Mammary epithelial cell (primary cell): ENCODE data around the gene BSCL2.
"Not testable (repeated sequence)": the region's sequence is repeated elsewhere in the genome, so short reads cannot be mapped to it uniquely, and the experiment has no call there.

Experiments
- CTCF ChIP-seq, 2 donors: IDR thresholded peaks in 1 of 2; conservative IDR thresholded peaks in 1 of 2; 2 replicates each; pipeline ENCODE4 v1.5.1; 2011 to 2012; ENCODE audit warnings: inconsistent platforms in 2 of 2, low read length in 2 of 2, mild to moderate bottlenecking in 2 of 2, control low read depth in 1 of 2, low read depth in 1 of 2; ENCODE audit not compliant: insufficient read depth in 1 of 2; ENCODE audit errors: extremely low read depth in 1 of 2
- EZH2 ChIP-seq: IDR thresholded peaks from 2 replicates; pipeline ENCODE4 v1.6.1; 2012; ENCODE audit warnings: low read length, inconsistent platforms, borderline replicate concordance

GRCh38 chr11:62675415-62675814 is 31.8 kb downstream of the BSCL2 start:
- TF ChIP-seq EZH2; CTCF (conservative IDR thresholded peaks at IDR 0.05 in 1 of 2, IDR thresholded peaks at IDR 0.05 in 1 of 2; ENCODE audit: extremely low read depth in 1 of 2, insufficient read depth in 1 of 2, low read depth in 1 of 2, low read length in 2 of 2): not testable (repeated sequence)
